Measurements from ENCODE around the gene TFF1. TPM values are rescaled to one million over a fixed set of nuclear protein-coding genes. Genes with fewer than 3 reads are reported as not detected.

TFF1 gene
- total RNA-seq, 1 donor from 2014 or later: not detected

DNA sequence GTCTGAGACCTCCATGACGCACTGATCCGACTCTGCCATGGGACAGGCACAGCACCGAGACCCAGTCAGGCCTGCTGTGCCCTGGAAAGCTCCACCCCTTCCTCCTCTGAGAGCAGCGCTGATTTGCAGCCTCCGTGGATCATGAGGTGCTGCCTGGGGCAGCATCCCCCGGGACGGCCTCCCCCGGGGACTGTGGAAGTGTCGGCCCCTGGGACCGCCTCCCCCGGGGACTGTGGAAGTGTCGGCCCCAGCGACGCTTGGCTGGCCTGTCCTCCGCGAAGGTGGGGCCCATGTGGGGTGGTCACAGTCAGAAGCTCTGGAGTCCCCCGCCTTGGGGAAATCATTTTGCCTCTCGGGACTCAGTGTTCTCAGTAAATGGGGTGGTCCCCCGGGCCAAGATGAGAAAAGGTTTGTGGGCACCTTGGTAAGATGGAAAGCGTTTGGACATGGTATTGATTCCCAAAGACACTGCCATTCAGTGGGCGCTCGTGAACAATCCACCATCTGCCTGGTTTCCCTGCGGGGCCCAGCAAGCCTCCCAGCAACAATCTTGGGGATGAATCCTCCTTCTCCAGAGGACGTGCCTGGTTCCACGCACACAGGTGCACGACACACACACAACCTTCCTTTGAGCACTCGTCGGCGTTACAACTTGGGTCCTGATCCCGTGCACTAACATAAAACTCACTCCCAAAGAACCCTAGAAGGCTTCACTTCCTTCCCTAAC, 18.6 kb downstream of the TFF1 start:
- no peak for DNase-seq (ENCODE audit: extremely low read depth, low read depth, low spot score)

DNA sequence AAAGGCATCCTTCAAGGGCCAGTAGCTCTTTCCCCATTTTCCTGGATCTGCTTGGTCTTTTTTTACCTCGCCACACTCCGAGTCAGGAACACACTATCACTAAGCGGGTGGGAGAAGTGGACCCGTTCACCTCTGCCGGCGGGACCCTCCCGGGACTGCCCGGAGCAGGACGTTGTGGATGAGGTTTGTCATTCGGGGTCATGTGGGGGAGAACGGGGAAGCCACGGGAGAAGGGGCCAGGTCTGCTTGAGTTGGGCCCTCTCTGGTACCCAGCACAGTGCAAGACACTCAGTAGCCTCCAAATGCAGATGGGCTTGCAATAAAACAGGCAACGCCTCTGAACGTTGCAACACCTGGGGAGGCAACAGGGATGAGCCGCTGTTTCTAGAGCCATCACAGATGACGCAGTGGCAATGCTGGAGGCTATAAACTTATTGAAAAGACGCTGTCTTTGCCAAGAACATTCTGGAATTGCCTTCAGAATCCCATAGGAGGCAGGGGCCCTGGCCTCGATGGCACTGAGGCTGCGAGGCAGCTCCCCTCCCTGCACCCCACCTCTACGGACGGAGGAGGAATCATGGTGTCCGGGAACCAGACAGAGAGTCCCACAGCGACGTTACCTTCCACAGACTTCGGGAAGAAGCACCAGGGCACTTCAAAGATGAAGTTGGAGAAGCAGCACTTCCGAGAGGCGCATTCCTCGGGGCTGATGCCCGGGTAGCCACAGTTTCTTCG, 19.3 kb downstream of the TFF1 start:
- DNase-seq (ENCODE audit: extremely low read depth, low read depth, low spot score): no peak

DNA sequence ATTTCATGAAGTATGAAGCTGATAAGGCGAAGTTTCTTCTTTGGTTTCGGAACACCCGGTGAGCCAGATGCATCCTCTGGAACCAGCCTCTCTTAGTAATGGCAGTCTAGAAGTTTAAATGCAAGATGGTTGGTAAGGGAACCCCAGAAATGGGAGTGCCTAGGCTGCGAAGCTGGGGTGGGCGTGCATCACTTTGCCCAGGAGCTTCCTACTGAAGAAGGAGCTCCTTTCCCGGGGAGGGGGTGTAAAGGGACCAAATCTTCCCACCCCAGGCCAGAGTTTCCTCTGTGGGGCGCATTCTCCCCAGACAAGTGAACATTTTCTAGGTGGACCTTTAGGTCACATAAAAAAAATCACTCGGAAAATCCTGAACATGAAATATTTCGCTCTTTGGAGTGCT, 19.9 kb downstream of the TFF1 start:
- no peak for DNase-seq (ENCODE audit: extremely low read depth, low read depth, low spot score)

DNA sequence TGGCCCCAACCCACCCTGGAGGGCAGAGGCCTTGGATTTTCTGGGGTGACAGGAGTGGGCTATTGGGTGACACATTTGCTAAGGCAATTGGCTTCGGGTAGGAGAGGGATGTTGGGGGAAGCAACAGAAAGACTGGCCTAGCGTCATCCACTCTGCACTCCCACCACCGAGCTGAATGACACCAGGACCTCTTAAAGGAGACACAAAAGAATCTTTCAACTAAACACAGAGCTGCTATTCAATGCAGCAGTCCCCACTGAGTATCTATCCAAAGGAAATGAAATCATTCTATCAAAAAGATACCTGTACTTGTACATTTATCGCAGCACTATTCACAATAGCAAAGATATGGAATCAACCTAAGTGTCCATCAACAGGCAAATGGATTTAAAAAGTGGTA, 21.7 kb downstream of the TFF1 start:
- no peak for DNase-seq (ENCODE audit: extremely low read depth, low read depth, low spot score)

DNA sequence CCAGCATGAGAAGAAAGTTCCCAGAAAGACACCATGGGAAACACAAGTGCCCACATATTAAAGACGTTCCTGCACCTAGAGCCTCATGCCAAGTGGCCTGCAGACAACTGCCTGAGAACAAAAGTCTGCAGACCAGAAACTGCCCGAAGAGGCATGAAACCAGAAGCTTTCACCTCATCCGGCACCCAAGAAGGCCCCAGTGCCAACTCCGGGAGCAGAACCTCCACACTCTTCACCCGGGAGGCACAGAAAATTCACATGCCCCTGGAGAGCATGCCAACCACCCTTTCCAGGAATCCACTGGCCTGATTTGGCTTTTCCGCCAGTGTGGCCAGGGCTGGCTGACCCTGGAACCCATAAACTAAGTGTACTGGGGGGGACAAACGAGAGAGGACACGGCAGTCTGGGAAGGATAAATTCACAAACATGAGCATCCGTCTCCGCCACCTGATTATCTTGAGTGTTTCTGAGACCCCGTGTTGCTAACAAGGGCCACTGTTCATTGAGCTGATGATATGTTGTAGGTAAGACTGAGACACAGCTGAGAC, 22.3 kb downstream of the TFF1 start:
- DNase-seq (ENCODE audit: extremely low read depth, low read depth, low spot score): no peak

DNA sequence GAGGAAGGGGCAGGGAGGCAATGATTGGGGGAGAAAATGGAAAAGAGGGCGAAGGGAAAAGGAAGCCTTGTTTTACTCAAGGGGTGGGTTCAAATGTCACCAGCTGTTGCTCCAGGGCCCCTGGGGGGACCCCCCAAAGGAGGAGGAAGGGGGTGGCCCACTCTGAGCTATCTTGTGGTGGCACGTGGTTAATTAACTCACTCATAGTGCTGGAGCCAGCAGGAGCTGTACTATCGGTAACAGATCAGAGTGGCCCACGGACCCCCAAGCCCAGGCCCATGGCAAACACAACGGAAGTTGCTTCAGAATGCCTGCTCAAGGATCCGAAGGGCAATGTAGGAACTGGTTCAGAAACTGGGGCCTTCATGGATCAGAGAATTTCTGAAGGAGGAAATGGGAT, 22.8 kb downstream of the TFF1 start:
- no peak for DNase-seq (ENCODE audit: extremely low read depth, low read depth, low spot score)

DNA sequence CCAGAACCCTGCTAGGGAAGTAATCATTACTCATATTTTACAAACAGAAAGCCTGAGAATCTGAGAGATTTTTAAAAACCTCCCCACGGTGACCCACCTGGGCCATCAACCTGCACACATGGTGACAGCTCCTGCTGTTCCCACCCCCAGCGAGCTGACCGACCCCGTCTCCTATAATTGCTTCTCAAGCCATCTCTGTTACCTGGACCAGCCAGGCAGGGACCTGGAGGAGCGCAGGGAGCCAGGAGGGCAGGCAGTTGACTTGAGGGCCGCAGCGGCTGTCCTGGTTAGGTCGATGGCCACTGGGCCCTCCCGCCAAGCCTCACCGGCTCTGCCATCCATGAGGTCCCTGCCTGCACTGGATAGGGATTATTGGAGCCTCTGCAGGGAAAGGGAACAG, 23.2 kb downstream of the TFF1 start:
- no peak for DNase-seq (ENCODE audit: extremely low read depth, low read depth, low spot score)

GRCh38 chr21:42341776-42342542, 24.4 kb downstream of the TFF1 start:
- DNase-seq (ENCODE audit: extremely low read depth, low read depth, low spot score): no peak

- no peak for DNase-seq (ENCODE audit: extremely low read depth, low read depth, low spot score)
Observed at GRCh38 chr21:42340187-42341050, 25.9 kb downstream of the TFF1 start.

DNA sequence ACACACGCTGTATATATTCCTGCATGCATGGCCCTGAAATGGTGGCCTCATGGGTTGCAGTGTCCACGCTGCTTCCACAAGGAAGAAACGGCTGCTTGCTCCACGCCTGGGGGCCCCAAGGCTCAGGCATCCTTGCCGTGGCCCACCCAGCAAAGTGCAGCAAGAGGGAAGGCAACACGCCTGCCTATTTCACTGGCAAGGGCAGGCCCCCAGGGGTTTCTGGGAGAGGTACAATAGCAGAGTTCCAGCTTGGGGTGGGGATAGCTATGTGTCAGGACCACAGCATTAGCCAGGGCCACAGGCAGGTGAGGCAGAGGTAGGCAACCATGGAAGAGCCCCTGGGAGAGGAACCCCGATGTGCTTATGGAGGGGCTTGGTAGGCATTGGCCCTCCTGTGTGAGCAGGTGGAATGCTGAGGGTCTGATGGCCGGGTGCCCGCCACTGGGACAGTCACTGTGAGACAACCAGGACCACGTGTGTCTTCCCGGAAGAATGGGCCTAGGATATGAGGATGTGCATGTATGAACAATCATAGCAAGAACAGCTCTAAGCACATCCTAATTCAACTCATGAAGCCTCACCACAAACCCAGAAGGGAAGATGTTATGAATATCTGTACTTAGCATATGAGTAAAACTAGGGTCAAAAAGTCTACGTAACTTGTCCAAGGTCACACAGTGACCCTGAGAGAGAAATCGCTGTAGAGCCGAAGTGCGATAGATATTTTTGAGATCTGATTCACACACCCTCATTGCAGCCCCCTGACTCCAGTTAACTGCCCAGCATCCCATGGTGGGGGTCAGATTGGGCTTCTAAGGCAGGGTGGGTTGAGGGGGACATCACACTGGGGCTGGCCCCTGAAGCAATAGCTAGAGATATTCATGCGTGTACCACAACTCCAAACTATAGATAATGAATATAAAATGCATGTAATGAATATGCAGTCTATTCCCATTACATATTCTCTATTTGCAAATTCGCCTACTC, 27.3 kb downstream of the TFF1 start:
- DNase-seq (ENCODE audit: extremely low read depth, low read depth, low spot score): no peak

- DNase-seq (ENCODE audit: extremely low read depth, low read depth, low spot score): peak; percentile 9
Observed at GRCh38 chr21:42337830-42338728, 28.3 kb downstream of the TFF1 start.

- DNase-seq (ENCODE audit: extremely low read depth, low read depth, low spot score): no peak
Observed at GRCh38 chr21:42337276-42337675, 29.1 kb downstream of the TFF1 start.

- no peak for DNase-seq (ENCODE audit: extremely low read depth, low read depth, low spot score)
Observed at GRCh38 chr21:42336054-42336453, 30.3 kb downstream of the TFF1 start.

- no peak for DNase-seq (ENCODE audit: extremely low read depth, low read depth, low spot score)
Observed at GRCh38 chr21:42332557-42333317, 33.6 kb downstream of the TFF1 start.

DNA sequence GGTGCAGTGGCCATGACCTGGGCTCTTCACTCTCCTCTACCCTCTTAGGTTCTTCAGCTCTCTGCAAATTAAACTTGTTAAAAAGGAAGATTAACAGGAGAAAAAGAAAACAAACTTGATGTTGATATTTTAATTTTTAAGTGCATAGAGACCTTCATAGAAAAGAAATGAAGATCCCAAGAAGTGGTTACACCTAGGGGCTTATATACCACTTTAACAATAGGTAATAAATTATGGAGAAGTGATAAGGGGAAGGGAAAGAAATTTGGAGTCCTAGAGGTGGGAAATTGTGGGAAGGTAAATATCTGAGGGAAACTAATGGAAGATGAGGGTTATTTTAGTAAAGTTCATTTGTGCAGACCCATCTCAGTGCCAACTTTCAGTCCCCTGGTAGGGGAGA, 34.7 kb downstream of the TFF1 start:
- DNase-seq (ENCODE audit: extremely low read depth, low read depth, low spot score): no peak

DNA sequence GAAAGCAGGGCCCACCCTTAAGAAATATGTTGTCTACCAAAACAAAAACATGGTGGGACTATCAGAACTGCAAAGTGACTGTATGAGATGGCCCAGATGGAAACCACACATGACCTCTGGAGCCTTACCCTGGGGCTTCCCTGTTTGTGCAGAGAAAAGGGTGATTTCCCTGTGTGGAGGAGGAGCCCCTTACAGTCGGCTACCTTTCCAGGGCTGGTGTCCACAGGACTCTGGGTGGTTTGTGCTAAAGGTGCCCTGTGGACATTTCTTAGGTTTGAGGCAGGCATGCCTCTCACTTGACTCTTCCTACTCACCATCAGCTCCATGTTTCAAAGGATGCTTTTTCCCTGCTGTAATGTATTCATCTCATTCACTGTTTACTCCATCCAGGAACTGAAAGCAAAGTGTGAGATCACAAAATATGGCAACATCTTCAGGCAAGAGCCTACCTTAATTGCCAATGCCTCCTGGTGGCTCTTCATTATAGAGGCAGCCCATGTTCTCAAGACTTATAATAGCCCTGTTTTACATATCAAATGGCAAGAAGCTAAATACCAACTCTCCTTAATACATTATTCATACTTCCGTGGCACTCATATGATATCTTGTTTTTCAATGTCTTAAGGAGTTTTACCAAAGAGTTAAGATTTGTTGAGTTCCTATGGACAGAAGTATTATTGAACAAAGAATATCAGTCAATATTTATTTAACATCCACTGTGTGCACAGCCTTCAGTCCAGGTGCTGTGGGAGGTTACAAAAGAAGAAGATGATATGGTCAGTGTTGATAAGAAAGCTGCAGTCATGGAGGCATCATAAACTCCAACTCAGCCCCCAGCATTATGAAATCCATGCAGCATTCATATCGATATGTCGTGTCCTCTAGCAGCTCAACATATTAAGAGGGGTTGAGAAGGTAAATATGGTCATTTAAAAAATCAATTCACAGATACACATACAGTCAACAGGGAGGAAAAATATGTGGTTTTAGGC, 35.7 kb downstream of the TFF1 start:
- no peak for DNase-seq (ENCODE audit: extremely low read depth, low read depth, low spot score)

Data from glomerular endothelial cell (primary cell).